DOHH2 (cell line): Measurements from ENCODE around the gene SLC22A16.

Experiments used
- EZH2phosphoT487 ChIP-seq: fragments of 200-600 bp; sonication (generic); IDR thresholded peaks from 2 replicates; pipeline ENCODE4 v1.6.1; 2017; ENCODE audit warnings: borderline replicate concordance, mild to moderate bottlenecking, antibody characterized with exemption, low read length, moderate library complexity, mixed read lengths
- TF ChIP-seq, protein P1 (sequence below): fragments of 200-600 bp; sonication (generic); IDR thresholded peaks from one replicate; pipeline ENCODE4 v1.5.1; 2014; ENCODE audit warnings: antibody characterized with exemption, mild to moderate bottlenecking, low read depth, low read length; ENCODE audit not compliant: poor library complexity, severe bottlenecking

- TF ChIP-seq, protein P1, sequence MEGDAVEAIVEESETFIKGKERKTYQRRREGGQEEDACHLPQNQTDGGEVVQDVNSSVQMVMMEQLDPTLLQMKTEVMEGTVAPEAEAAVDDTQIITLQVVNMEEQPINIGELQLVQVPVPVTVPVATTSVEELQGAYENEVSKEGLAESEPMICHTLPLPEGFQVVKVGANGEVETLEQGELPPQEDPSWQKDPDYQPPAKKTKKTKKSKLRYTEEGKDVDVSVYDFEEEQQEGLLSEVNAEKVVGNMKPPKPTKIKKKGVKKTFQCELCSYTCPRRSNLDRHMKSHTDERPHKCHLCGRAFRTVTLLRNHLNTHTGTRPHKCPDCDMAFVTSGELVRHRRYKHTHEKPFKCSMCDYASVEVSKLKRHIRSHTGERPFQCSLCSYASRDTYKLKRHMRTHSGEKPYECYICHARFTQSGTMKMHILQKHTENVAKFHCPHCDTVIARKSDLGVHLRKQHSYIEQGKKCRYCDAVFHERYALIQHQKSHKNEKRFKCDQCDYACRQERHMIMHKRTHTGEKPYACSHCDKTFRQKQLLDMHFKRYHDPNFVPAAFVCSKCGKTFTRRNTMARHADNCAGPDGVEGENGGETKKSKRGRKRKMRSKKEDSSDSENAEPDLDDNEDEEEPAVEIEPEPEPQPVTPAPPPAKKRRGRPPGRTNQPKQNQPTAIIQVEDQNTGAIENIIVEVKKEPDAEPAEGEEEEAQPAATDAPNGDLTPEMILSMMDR, result no peak
- TF ChIP-seq EZH2phosphoT487, result no peak
These were observed 30.0 kb downstream of the SLC22A16 start for GRCh38 chr6:110446405-110446804.
